ENCODE measurements around the gene ERGIC2. TPM values are rescaled to one million over a fixed set of nuclear protein-coding genes. Genes with fewer than 3 reads are reported as not detected.

Gene ERGIC2
- total RNA-seq, 1 donor from 2014 or later, result 70.3 TPM

- no peak for DNase-seq (ENCODE audit: extremely low spot score, unreplicated experiment)
- Mint-ChIP-seq H3K4me1 (ENCODE audit: unreplicated experiment) (peaks cover 8% of the 10 kb centered on the region), H3K4me3 (ENCODE audit: unreplicated experiment) (no peak overlapping the region)
These were observed 46.0 kb downstream of the ERGIC2 start for GRCh38 chr12:29334937-29335336.

GRCh38 chr12:29333178-29333577, 47.8 kb downstream of the ERGIC2 start:
- no peak overlapping the region for H3K27ac Mint-ChIP-seq (ENCODE audit: unreplicated experiment)
- H3K36me3 Mint-ChIP-seq (ENCODE audit: unreplicated experiment), result peaks cover 38% of the 10 kb centered on the region
- no peak for DNase-seq (ENCODE audit: extremely low spot score, unreplicated experiment)
- no peak for TF ChIP-seq CTCF (IDR thresholded peaks at IDR 0.05)
- no peaks in the 10 kb centered on the region for H3K27me3 Mint-ChIP-seq (ENCODE audit: unreplicated experiment)
- H3K4me1 Mint-ChIP-seq (ENCODE audit: unreplicated experiment), result peaks cover 8% of the 10 kb centered on the region
- no peak overlapping the region for H3K4me3 Mint-ChIP-seq (ENCODE audit: unreplicated experiment)
- H3K9me3 Mint-ChIP-seq (ENCODE audit: unreplicated experiment), result no peaks in the 10 kb centered on the region

More at GRCh38 chr12:29334937-29335336, 46.0 kb downstream of the ERGIC2 start:
- no peak for TF ChIP-seq CTCF (IDR thresholded peaks at IDR 0.05)
- H3K36me3 Mint-ChIP-seq (ENCODE audit: unreplicated experiment), result peaks cover 41% of the 10 kb centered on the region
- H3K9me3 Mint-ChIP-seq (ENCODE audit: unreplicated experiment), result no peaks in the 10 kb centered on the region
- H3K27ac Mint-ChIP-seq (ENCODE audit: unreplicated experiment), result no peak overlapping the region
- H3K27me3 Mint-ChIP-seq (ENCODE audit: unreplicated experiment), result no peaks in the 10 kb centered on the region

- DNase-seq (ENCODE audit: extremely low spot score, unreplicated experiment), result no peak
- Mint-ChIP-seq H3K9me3 (ENCODE audit: unreplicated experiment) (peaks cover 5% of the 10 kb centered on the region), H3K27me3 (ENCODE audit: unreplicated experiment) (no peaks in the 10 kb centered on the region), H3K4me1 (ENCODE audit: unreplicated experiment) (peaks cover 8% of the 10 kb centered on the region), H3K4me3 (ENCODE audit: unreplicated experiment) (no peak overlapping the region), H3K27ac (ENCODE audit: unreplicated experiment) (no peak overlapping the region), H3K36me3 (ENCODE audit: unreplicated experiment) (peaks cover 33% of the 10 kb centered on the region)
- TF ChIP-seq CTCF (IDR thresholded peaks at IDR 0.05), result no peak
These were observed 51.6 kb downstream of the ERGIC2 start for GRCh38 chr12:29329411-29329810.

- peaks cover 8% of the 10 kb centered on the region for H3K4me1 Mint-ChIP-seq (ENCODE audit: unreplicated experiment)
- H3K27ac Mint-ChIP-seq (ENCODE audit: unreplicated experiment), result no peak overlapping the region
- DNase-seq (ENCODE audit: extremely low spot score, unreplicated experiment), result no peak
- no peaks in the 10 kb centered on the region for H3K27me3 Mint-ChIP-seq (ENCODE audit: unreplicated experiment)
- no peak overlapping the region for H3K4me3 Mint-ChIP-seq (ENCODE audit: unreplicated experiment)
- H3K36me3 Mint-ChIP-seq (ENCODE audit: unreplicated experiment), result peaks cover 47% of the 10 kb centered on the region
- TF ChIP-seq CTCF (IDR thresholded peaks at IDR 0.05), result no peak
- peaks cover 13% of the 10 kb centered on the region for H3K9me3 Mint-ChIP-seq (ENCODE audit: unreplicated experiment)
These were observed 58.8 kb downstream of the ERGIC2 start for GRCh38 chr12:29322157-29322556.

- no peak for DNase-seq (ENCODE audit: extremely low spot score, unreplicated experiment)
- H3K27me3 Mint-ChIP-seq (ENCODE audit: unreplicated experiment), result no peaks in the 10 kb centered on the region
- peaks cover 45% of the 10 kb centered on the region for H3K36me3 Mint-ChIP-seq (ENCODE audit: unreplicated experiment)
- H3K4me1 Mint-ChIP-seq (ENCODE audit: unreplicated experiment), result peaks cover 8% of the 10 kb centered on the region
- H3K27ac Mint-ChIP-seq (ENCODE audit: unreplicated experiment), result no peak overlapping the region
- peaks cover 12% of the 10 kb centered on the region for H3K9me3 Mint-ChIP-seq (ENCODE audit: unreplicated experiment)
- no peak overlapping the region for H3K4me3 Mint-ChIP-seq (ENCODE audit: unreplicated experiment)
- no peak for TF ChIP-seq CTCF (IDR thresholded peaks at IDR 0.05)
These were observed 60.5 kb downstream of the ERGIC2 start for GRCh38 chr12:29320295-29321085.

Measured in osteocyte (in vitro differentiated cells).